Esophagus muscularis mucosa (tissue), 3 donors: ENCODE results near the gene TLX2.

ENCODE experiments used
- POLR2A ChIP-seq: fragments of 450-650 bp; IDR thresholded peaks from one replicate; pipeline ENCODE4 v1.6.1; 2017; ENCODE audit warnings: antibody characterized with exemption, moderate library complexity, mild to moderate bottlenecking, low read depth
- POLR2AphosphoS5 ChIP-seq, 2 donors: sonication (generic); formaldehyde crosslinking; IDR thresholded peaks; one replicate each; pipeline ENCODE4 v1.6.1; 2017; ENCODE audit warnings: antibody characterized with exemption in 2 of 2
- TF ChIP-seq, protein P1 (sequence below), 3 experiments: fragments of 200-600 bp in 2 of 3; fragments of 450-650 bp in 1 of 3; sonication (generic) in 2 of 3; IDR thresholded peaks; one replicate each; pipeline ENCODE4 v1.5.1; 2017 to 2019; ENCODE audit warnings: antibody characterized with exemption in 3 of 3, mild to moderate bottlenecking in 2 of 3, moderate library complexity in 1 of 3

DNA sequence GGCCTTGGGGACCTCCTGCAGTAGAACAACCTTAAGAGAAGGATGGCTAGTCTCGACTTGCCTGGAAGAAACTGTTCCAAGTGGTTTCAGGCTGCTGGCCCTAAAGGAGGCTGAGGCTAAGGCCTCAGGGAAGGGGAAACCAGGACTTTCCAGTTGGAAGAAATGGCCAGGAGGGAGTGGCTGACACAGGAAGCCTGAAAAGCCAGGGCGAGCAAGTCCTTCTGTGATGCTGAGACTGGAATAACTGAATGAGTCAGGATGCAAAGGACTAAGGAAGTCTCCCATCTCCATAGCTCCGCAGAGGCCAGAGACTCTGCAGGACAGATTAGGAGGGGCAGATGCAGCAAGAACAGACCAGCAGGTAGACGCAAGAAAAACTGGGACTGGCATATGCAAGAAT is 22.9 kb downstream of the TLX2 start:
- TF ChIP-seq POLR2AphosphoS5 (IDR thresholded peaks at IDR 0.05) (no peak), POLR2A (no peak)
- TF ChIP-seq, protein P1, sequence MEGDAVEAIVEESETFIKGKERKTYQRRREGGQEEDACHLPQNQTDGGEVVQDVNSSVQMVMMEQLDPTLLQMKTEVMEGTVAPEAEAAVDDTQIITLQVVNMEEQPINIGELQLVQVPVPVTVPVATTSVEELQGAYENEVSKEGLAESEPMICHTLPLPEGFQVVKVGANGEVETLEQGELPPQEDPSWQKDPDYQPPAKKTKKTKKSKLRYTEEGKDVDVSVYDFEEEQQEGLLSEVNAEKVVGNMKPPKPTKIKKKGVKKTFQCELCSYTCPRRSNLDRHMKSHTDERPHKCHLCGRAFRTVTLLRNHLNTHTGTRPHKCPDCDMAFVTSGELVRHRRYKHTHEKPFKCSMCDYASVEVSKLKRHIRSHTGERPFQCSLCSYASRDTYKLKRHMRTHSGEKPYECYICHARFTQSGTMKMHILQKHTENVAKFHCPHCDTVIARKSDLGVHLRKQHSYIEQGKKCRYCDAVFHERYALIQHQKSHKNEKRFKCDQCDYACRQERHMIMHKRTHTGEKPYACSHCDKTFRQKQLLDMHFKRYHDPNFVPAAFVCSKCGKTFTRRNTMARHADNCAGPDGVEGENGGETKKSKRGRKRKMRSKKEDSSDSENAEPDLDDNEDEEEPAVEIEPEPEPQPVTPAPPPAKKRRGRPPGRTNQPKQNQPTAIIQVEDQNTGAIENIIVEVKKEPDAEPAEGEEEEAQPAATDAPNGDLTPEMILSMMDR (IDR thresholded peaks at IDR 0.05), result no peak
